Thyroid gland (tissue), 4 donors: ENCODE measurements around the gene OTOP1.
"Not testable (repeated sequence)": the region's sequence is repeated elsewhere in the genome, so short reads cannot be mapped to it uniquely, and the experiment has no call there.

ENCODE experiments used
- CTCF ChIP-seq, 6 experiments: fragments of 200-600 bp in 3 of 6; fragments of 450-650 bp in 3 of 6; sonication (generic) in 3 of 6; IDR thresholded peaks; one replicate each; pipeline ENCODE4 v1.5.1; 2016 to 2019; ENCODE audit warnings: antibody characterized with exemption in 6 of 6, mild to moderate bottlenecking in 2 of 6, inconsistent platforms in 1 of 6, moderate library complexity in 1 of 6
- POLR2A ChIP-seq, 2 donors: fragments of 450-650 bp; IDR thresholded peaks; one replicate each; pipeline ENCODE4 v1.6.1; 2017; ENCODE audit warnings: antibody characterized with exemption in 2 of 2, mild to moderate bottlenecking in 2 of 2, moderate library complexity in 1 of 2

GRCh38 chr4:4141186-4141585 is 85.5 kb downstream of the OTOP1 start:
- TF ChIP-seq POLR2A, CTCF (IDR thresholded peaks at IDR 0.05): not testable (repeated sequence)
